ENCODE results near the gene TMEM255A. TPM values are rescaled to one million over a fixed set of nuclear protein-coding genes. Genes with fewer than 3 reads are reported as not detected.

TMEM255A gene
- total RNA-seq, 4 donors from 2014 or later, result 0.16 to 1.3 (median 0.56) TPM; not detected in 1

DNA sequence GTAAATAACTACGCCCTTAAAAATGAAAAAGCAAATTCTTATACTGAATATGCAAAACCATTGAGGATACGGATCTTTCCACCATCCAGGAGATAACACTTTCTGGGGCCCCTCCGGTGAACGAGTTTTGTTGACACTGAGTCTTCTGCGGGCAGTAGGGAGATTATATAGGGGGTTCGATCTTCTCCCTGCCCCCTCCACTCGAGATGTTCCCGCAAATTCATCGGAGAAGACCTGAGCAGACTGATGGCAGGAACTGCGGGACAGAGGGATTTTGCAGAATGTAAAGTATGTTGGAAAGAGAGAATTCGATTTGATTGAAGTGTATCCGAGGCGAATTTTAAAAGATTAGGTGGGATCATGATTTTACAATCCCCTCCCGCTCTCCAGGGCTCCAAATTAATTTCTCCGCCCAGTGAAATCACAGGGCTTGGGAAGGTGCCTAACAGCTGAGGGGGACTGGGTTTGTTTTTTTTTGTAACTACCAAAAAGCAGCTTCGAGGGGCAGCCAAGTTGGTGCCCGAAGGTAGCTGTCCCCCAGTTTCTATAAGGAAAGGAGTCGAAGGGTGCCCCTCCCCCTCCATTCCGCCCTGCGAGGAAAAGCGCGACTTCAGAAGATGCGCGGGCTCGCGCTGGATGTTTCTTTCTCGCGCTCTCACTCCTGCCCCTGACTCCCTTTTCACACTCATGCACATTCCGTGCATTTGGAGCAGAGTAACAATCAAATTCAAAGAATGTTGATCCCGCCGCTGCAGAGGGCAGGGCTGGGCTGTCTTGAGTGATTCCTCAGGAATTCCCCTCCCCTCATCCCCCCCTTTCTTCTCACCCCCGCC lies 1.2 kb downstream of the TMEM255A start:
- TF ChIP-seq POLR2A (IDR thresholded peaks at IDR 0.05), result no peak
- TF ChIP-seq, protein P1, sequence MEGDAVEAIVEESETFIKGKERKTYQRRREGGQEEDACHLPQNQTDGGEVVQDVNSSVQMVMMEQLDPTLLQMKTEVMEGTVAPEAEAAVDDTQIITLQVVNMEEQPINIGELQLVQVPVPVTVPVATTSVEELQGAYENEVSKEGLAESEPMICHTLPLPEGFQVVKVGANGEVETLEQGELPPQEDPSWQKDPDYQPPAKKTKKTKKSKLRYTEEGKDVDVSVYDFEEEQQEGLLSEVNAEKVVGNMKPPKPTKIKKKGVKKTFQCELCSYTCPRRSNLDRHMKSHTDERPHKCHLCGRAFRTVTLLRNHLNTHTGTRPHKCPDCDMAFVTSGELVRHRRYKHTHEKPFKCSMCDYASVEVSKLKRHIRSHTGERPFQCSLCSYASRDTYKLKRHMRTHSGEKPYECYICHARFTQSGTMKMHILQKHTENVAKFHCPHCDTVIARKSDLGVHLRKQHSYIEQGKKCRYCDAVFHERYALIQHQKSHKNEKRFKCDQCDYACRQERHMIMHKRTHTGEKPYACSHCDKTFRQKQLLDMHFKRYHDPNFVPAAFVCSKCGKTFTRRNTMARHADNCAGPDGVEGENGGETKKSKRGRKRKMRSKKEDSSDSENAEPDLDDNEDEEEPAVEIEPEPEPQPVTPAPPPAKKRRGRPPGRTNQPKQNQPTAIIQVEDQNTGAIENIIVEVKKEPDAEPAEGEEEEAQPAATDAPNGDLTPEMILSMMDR (IDR thresholded peaks at IDR 0.05 in 4 of 5, conservative IDR thresholded peaks at IDR 0.05 in 1 of 5), result no peak
- H3K27ac ChIP-seq, result no peak overlapping the region
- peaks cover 0 to 9% (median 0%) of the 10 kb centered on the region in 3 donors for H3K27me3 ChIP-seq
- DNase-seq, result no peak
- peak in 1 of 2 donors; percentile 11 for ATAC-seq
- in situ Hi-C loops (cut with MboI; ENCODE audit: low sequenced_read_pairs in 4 of 4), result no loop called here
- H3K36me3 ChIP-seq, result no peaks in the 10 kb centered on the region
- intact Hi-C loops (cut with DNase I; ENCODE audit: low total_unique reads), result loop anchor here (5.0 kb wide), 1 partner anchor 58 kb away; the partner anchor contains the start of gene ZBTB33
- H3K4me1 ChIP-seq, result peaks cover 4 to 5% of the 10 kb centered on the region in 2 donors
- peak overlapping the region; percentile 44 to 50 (median 45) for H3K4me3 ChIP-seq
- H3K9me3 ChIP-seq, result no peaks in the 10 kb centered on the region

DNA sequence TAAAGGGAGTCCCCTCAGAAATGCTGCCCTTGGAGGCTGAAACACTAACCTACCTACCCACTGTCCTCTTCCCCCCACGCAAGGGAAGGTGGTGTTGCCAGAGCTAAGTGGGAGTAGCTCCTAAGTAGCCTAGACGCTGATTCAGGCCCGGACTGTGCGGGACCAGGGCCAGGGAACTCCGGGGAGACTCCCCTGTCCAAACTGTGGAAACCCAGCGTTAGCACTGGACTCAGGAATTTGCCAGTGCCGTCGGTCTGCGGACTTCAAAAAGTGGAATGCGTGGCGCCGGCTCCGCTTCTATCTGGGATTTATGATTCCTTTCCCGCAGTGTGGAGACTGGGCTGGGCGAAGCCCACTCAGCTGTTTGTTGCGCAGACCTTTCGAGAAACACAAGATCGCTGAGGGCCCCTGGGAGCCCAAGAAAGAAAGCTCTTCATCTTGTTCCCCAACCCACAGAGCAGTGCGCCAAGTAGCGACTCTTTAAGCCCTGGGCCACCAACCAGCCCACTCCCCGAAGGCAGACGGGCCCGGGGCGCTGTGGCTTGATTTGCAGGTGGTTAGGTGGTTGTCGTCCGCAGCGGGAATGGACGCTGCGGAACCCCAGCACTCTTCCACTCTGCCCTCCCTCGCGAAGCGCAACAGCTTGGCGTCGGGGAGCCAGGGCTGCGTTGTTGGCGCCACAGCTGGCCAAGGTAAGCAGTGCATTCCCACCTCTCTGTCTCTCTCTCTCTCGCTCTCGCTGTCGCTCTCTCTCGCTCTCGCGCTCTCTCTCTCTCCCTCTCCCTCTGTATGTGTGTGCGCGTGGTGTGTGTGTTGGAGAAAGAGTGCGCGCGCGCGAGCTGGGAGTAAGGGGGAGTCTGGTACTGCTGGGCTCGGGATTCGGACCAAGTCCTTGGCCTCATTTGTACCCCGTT lies 2.0 kb downstream of the TMEM255A start:
- no peak overlapping the region for H3K27ac ChIP-seq
- peak overlapping the region; percentile 44 to 50 (median 45) for H3K4me3 ChIP-seq
- peaks cover 0 to 11% (median 0%) of the 10 kb centered on the region in 3 donors for H3K27me3 ChIP-seq
- no peak for TF ChIP-seq POLR2A (IDR thresholded peaks at IDR 0.05)
- TF ChIP-seq, protein P1 (IDR thresholded peaks at IDR 0.05 in 4 of 5, conservative IDR thresholded peaks at IDR 0.05 in 1 of 5), result peak in 3 of 5 experiments; percentile 11 to 42 (median 34)
- intact Hi-C loops (cut with DNase I; ENCODE audit: low total_unique reads), result loop anchor here (5.0 kb wide), 1 partner anchor 57 kb away; the partner anchor contains the start of gene ZBTB33
- H3K36me3 ChIP-seq, result no peaks in the 10 kb centered on the region
- peaks cover 4 to 5% of the 10 kb centered on the region in 2 donors for H3K4me1 ChIP-seq
- in situ Hi-C loops (cut with MboI; ENCODE audit: low sequenced_read_pairs in 4 of 4), result no loop called here
- ATAC-seq (peak; percentile 80 to 87), DNase-seq (peak; percentile 6 to 53)
- H3K9me3 ChIP-seq, result no peaks in the 10 kb centered on the region

DNA sequence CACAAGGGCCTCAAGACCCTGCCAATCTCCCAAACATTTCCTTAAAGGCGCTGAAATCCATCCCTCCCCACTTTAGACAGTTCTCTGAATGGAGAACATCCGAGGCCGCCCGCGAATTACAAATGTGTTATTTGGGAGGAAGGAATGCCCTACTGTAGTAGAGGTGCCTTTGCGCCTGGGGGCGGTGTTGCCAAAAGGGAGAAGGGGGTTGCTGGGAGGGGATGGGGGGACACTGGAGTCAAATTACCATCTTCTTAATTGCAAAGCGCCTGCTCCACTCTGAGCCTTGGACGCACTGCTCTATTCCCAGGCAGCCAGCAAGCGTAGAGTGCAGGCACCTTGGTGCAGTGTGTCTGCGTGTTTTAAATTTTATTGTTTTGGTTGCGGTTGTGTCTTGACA lies 2.7 kb downstream of the TMEM255A start:
- no peak for ATAC-seq

DNA sequence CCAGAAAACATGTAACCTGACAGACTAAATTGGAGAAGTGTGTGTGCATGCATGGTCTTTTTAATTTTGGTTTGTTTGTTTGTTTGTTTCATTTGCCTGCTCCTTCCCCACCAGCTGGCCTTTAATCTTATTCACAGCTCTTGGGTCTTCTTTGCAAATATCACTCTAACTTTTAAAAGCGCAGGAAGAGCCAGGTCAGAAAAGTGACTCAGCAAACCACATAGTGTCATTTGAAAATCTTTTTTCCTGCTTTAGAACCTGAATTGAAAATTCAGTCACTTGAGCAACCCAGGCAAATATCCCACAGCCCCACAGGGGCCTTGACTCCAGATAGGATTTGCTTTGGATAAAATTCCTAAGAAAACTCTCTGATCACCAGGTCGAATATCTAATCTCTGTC lies 4.6 kb downstream of the TMEM255A start:
- in situ Hi-C loops (cut with MboI; ENCODE audit: low sequenced_read_pairs in 4 of 4) (no loop called here), intact Hi-C loops (cut with DNase I; ENCODE audit: low total_unique reads) (loop anchor here (5.0 kb wide), 1 partner anchor 54 kb away; the partner anchor contains the start of gene ZBTB33)
- no peak for ATAC-seq
- Histone ChIP-seq H3K27ac (no peak overlapping the region), H3K36me3 (no peaks in the 10 kb centered on the region), H3K9me3 (no peaks in the 10 kb centered on the region), H3K4me1 (peaks cover 4 to 5% of the 10 kb centered on the region in 2 donors), H3K4me3 (no peak overlapping the region), H3K27me3 (peaks cover 0 to 11% (median 0%) of the 10 kb centered on the region in 3 donors)
- TF ChIP-seq, protein P1 (IDR thresholded peaks at IDR 0.05 in 4 of 5, conservative IDR thresholded peaks at IDR 0.05 in 1 of 5), result no peak
- TF ChIP-seq POLR2A (IDR thresholded peaks at IDR 0.05), result no peak
- no peak for DNase-seq

More for the DNA sequence above, 2.7 kb downstream of the TMEM255A start:
- intact Hi-C loops (cut with DNase I; ENCODE audit: low total_unique reads) (loop anchor here (5.0 kb wide), 1 partner anchor 56 kb away; the partner anchor contains the start of gene ZBTB33), in situ Hi-C loops (cut with MboI; ENCODE audit: low sequenced_read_pairs in 4 of 4) (no loop called here)
- Histone ChIP-seq H3K27me3 (peaks cover 0 to 11% (median 0%) of the 10 kb centered on the region in 3 donors), H3K36me3 (no peaks in the 10 kb centered on the region), H3K4me3 (no peak overlapping the region), H3K9me3 (no peaks in the 10 kb centered on the region), H3K4me1 (peaks cover 4 to 5% of the 10 kb centered on the region in 2 donors), H3K27ac (no peak overlapping the region)
- DNase-seq, result no peak
- TF ChIP-seq, protein P1 (IDR thresholded peaks at IDR 0.05 in 4 of 5, conservative IDR thresholded peaks at IDR 0.05 in 1 of 5), result no peak
- no peak for TF ChIP-seq POLR2A (IDR thresholded peaks at IDR 0.05)

All from gastrocnemius medialis (tissue), 4 donors.